CD4-positive, alpha-beta T cell (primary cell): ENCODE data around the gene PCDHGA1. TPM values are rescaled to one million over a fixed set of nuclear protein-coding genes. Genes with fewer than 3 reads are reported as not detected.

Source experiments
- ATAC-seq: fragments of 200-7000 bp; cut with Tn5 transposase; one replicate; pipeline ENCODE4 v1.10.0; 2022; ENCODE audit warnings: mild to moderate bottlenecking; ENCODE audit not compliant: poor library complexity
- CTCF ChIA-PET: fragments of 350-600 bp; sonication (Branson Sonifier 250); formaldehyde crosslinking; loops from one replicate; lab custom pipeline; 2021; ENCODE audit warnings: antibody characterized with exemption, inconsistent platforms; lab: Charles Lee
- POLR2A ChIA-PET: fragments of 350-600 bp; sonication (Branson Sonifier 250); formaldehyde crosslinking; loops from one replicate; lab custom pipeline; 2021; ENCODE audit warnings: antibody characterized with exemption, inconsistent platforms; lab: Charles Lee
- DNase-seq, 14 experiments: peaks; one replicate each; pipeline ENCODE4 v3.0.0-alpha.2; 2013 to 2020; ENCODE audit warnings: mixed read lengths in 2 of 14
- H3K27ac ChIP-seq, 2 donors: one replicate each; pipeline versions ENCODE4 v1.5.1 to v1.7.0; 2013; ENCODE audit warnings: low read length in 2 of 2, low read depth in 1 of 2, mild to moderate bottlenecking in 1 of 2
- H3K27me3 ChIP-seq, 2 experiments: 1 replicate in 1 of 2; 2 replicates in 1 of 2; pipeline versions ENCODE4 v1.6.1 to v1.7.0; 2013; ENCODE audit warnings: low read length in 2 of 2, control low read depth in 1 of 2, mild to moderate bottlenecking in 1 of 2, moderate library complexity in 1 of 2; ENCODE audit not compliant: insufficient read depth in 2 of 2, control insufficient read depth in 1 of 2
- H3K36me3 ChIP-seq: one replicate; pipeline ENCODE4 v1.6.1; 2013; ENCODE audit warnings: low read length, control low read depth; ENCODE audit not compliant: insufficient read depth
- H3K4me1 ChIP-seq: one replicate; pipeline ENCODE4 v1.6.1; 2013; ENCODE audit warnings: low read length, control low read depth; ENCODE audit not compliant: insufficient read depth
- H3K4me3 ChIP-seq: one replicate; pipeline ENCODE4 v1.5.1; 2013; ENCODE audit warnings: mild to moderate bottlenecking, low read length, moderate library complexity
- H3K9me3 ChIP-seq, 2 experiments: 1 replicate in 1 of 2; 2 replicates in 1 of 2; pipeline versions ENCODE4 v1.6.1 to v1.7.0; 2013; ENCODE audit warnings: low read length in 2 of 2, mild to moderate bottlenecking in 2 of 2, control low read depth in 1 of 2, moderate library complexity in 1 of 2; ENCODE audit not compliant: control insufficient read depth in 1 of 2, insufficient read depth in 1 of 2
- H3K27ac Mint-ChIP-seq: one replicate; pipeline ENCODE4 v1.8.0; 2020; ENCODE audit warnings: mixed read lengths
- H3K27me3 Mint-ChIP-seq: one replicate; pipeline ENCODE4 v1.8.0; 2021; ENCODE audit warnings: mixed read lengths
- H3K36me3 Mint-ChIP-seq: one replicate; pipeline ENCODE4 v1.8.0; 2021; ENCODE audit warnings: low read depth, mixed read lengths
- H3K4me1 Mint-ChIP-seq: one replicate; pipeline ENCODE4 v1.8.0; 2021; ENCODE audit warnings: low read depth, mixed read lengths
- H3K4me3 Mint-ChIP-seq: one replicate; pipeline ENCODE4 v1.8.0; 2020; ENCODE audit warnings: mild to moderate bottlenecking, mixed read lengths
- H3K9me3 Mint-ChIP-seq: one replicate; pipeline ENCODE4 v1.8.0; 2020; ENCODE audit warnings: mixed read lengths
- CTCF ChIP-seq: fragments of 200-600 bp; IDR thresholded peaks from one replicate; pipeline ENCODE4 v1.8.0; 2022; ENCODE audit warnings: antibody characterized with exemption, mild to moderate bottlenecking
- intact Hi-C, 2 experiments: fragments of 100-400 bp; cut with DNase I in 1 of 2; cut with micrococcal nuclease in 1 of 2; formaldehyde crosslinking; loops; one replicate each; pipeline versions ENCODE4 v1.15.1 to v1.9.0; 2023 to 2025; cut with DNase I, micrococcal nuclease
- total RNA-seq, 174 experiments: library from RNA in 2 of 174; stranded (reverse) in 2 of 174; gene quantifications; one replicate each; pipeline ENCODE4 v1.2.3 and lab custom pipeline; 2021 to 2026

The PCDHGA1 gene
- total RNA-seq, 2 experiments from 2014 or later: not detected

GRCh38 chr5:141529002-141529401 lies 198.7 kb downstream of the PCDHGA1 start:
- Mint-ChIP-seq H3K27me3 (no peaks in the 10 kb centered on the region), H3K9me3 (no peaks in the 10 kb centered on the region), H3K4me3 (no peak overlapping the region), H3K27ac (no peak overlapping the region), H3K36me3 (peaks cover 3% of the 10 kb centered on the region), H3K4me1 (peaks cover 12% of the 10 kb centered on the region)
- POLR2A ChIA-PET: interaction anchor here (1.1 kb wide), 1 partner anchor 1001 kb away, joined by 3 read pairs; no protein-coding TSS in a partner anchor
- DNase-seq (no peak), ATAC-seq (no peak)
- no peaks in the 10 kb centered on the region for H3K27me3 ChIP-seq
- H3K27ac ChIP-seq: no peak overlapping the region
- H3K4me3 ChIP-seq: no peak overlapping the region
- peaks cover 8% of the 10 kb centered on the region for H3K4me1 ChIP-seq
- H3K36me3 ChIP-seq: peaks cover 99% of the 10 kb centered on the region
- TF ChIP-seq CTCF: no peak
- H3K9me3 ChIP-seq: no peaks in the 10 kb centered on the region
- CTCF ChIA-PET: interaction anchor here (1.2 to 1.9 kb wide), 2 partner anchors 29 to 35 kb away, joined by 4 to 7 read pairs; no protein-coding TSS in a partner anchor
- intact Hi-C loops: loop anchor here in 1 of 2 experiments (10.0 kb wide), 1 partner anchor 444 kb away; no protein-coding TSS in a partner anchor

DNA sequence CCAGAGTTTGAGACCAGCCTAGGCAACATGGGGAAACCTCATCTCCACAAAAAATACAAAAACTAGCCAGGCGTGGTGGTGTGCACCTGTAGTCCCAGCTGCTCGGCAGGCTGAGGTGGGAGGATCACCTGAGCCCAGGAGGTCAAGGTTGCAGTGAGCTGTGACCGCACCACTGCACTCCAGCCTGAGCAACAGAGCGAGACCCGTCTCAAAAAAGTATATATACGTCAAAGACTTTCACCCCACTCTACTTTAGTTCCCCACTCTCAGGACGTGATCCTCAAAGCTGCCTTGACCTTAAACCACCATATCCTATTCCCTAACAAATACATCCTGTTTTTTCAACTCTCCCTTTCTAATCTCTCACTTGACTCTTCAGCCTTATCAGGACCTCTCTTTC lies 199.6 kb downstream of the PCDHGA1 start:
- H3K27ac ChIP-seq: no peak overlapping the region
- ATAC-seq: no peak
- intact Hi-C loops: loop anchor here in 1 of 2 experiments (10.0 kb wide), 1 partner anchor 445 kb away; no protein-coding TSS in a partner anchor

DNA sequence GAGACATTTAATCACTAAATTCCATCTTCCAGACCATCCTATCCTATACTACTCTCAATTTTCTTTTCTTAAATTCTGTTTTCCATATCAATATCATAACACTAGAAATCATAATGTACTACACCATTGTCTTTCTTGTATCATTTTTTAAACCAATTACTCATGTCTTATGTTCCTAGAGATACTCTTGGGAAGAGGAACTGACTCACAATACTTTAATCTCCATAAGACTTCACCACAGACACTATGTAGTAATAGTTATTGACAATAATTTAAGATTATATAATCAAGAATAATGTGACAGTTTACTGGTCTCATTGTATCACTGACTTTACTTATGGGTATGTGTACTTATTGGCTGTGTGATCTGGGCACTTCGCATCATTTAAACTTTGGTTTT lies 202.4 kb downstream of the PCDHGA1 start:
- H3K27me3 ChIP-seq: no peaks in the 10 kb centered on the region
- H3K36me3 ChIP-seq: peaks cover 81% of the 10 kb centered on the region
- TF ChIP-seq CTCF: no peak
- DNase-seq (no peak), ATAC-seq (no peak)
- H3K9me3 ChIP-seq: no peaks in the 10 kb centered on the region
- CTCF ChIA-PET: no interaction called here
- intact Hi-C loops: no loop called here
- no peaks in the 10 kb centered on the region for H3K4me1 ChIP-seq
- Mint-ChIP-seq H3K27me3 (no peaks in the 10 kb centered on the region), H3K4me1 (peaks cover 4% of the 10 kb centered on the region), H3K27ac (no peak overlapping the region), H3K36me3 (peaks cover 34% of the 10 kb centered on the region), H3K9me3 (no peaks in the 10 kb centered on the region), H3K4me3 (no peak overlapping the region)
- H3K27ac ChIP-seq: no peak overlapping the region
- no peak overlapping the region for H3K4me3 ChIP-seq
- POLR2A ChIA-PET: no interaction called here

More for the DNA sequence above, 199.6 kb downstream of the PCDHGA1 start:
- no peak overlapping the region for H3K4me3 Mint-ChIP-seq
- no peaks in the 10 kb centered on the region for H3K9me3 ChIP-seq
- DNase-seq: no peak
- TF ChIP-seq CTCF: no peak
- peaks cover 3% of the 10 kb centered on the region for H3K4me1 ChIP-seq
- H3K27me3 ChIP-seq: no peaks in the 10 kb centered on the region
- no peak overlapping the region for H3K27ac Mint-ChIP-seq
- H3K36me3 ChIP-seq: peaks cover 99% of the 10 kb centered on the region
- ChIA-PET CTCF (no interaction called here), POLR2A (interaction anchor here (0.6 kb wide), 1 partner anchor 58 kb away, joined by 3 read pairs; no protein-coding TSS in a partner anchor)
- no peaks in the 10 kb centered on the region for H3K9me3 Mint-ChIP-seq
- H3K4me3 ChIP-seq: no peak overlapping the region
- H3K4me1 Mint-ChIP-seq: peaks cover 5% of the 10 kb centered on the region
- H3K36me3 Mint-ChIP-seq: peaks cover 12% of the 10 kb centered on the region
- no peaks in the 10 kb centered on the region for H3K27me3 Mint-ChIP-seq
